OCI-LY7 (cell line): ENCODE measurements around the gene HIVEP3.

Experiments
- CTCF ChIP-seq: fragments of 200-600 bp; sonication (generic); conservative IDR thresholded peaks from 2 replicates; pipeline ENCODE4 v1.5.1; 2014; ENCODE audit warnings: mild to moderate bottlenecking, antibody characterized with exemption, low read length, moderate library complexity, mixed read lengths
- EZH2phosphoT487 ChIP-seq: fragments of 200-600 bp; sonication (generic); IDR thresholded peaks from 2 replicates; pipeline ENCODE4 v1.6.1; 2018; ENCODE audit warnings: low read depth, borderline replicate concordance, mild to moderate bottlenecking, mixed run types, antibody characterized with exemption, low read length, moderate library complexity, mixed read lengths

- TF ChIP-seq CTCF (no peak), EZH2phosphoT487 (no peak)
Observed at GRCh38 chr1:41534181-41535076, 384.3 kb downstream of the HIVEP3 start.
